ENCODE data around the gene FAM114A1. TPM values are rescaled to one million over a fixed set of nuclear protein-coding genes. Genes with fewer than 3 reads are reported as not detected.

Gene FAM114A1
- total and polyA plus RNA-seq, 2 of the 8 experiments (the other 6 are each of a cell fraction or from before 2014, with no cell fraction given), result 9.5 to 12.0 TPM

GRCh38 chr4:38923746-38924145, 56.1 kb downstream of the FAM114A1 start:
- ChIA-PET POLR2A (ENCODE audit: partially characterized antibody) (no interaction called here), CTCF (ENCODE audit: partially characterized antibody) (interaction anchor here (0.7 to 1.3 kb wide), 3 partner anchors 12 to 211 kb away, joined by 3 to 5 read pairs (median 4); no protein-coding TSS in a partner anchor)
- Histone ChIP-seq H3K4ac (replicated peaks; ENCODE audit: insufficient read length, low read depth, low read length) (no peak overlapping the region), H4K91ac (replicated peaks; ENCODE audit: insufficient read length, low read length) (no peak overlapping the region), H3K4me3 (ENCODE audit: extremely low read depth in 1 of 4, insufficient read depth in 2 of 4, low read depth in 3 of 4, low read length in 4 of 4) (no peak overlapping the region), H3K9ac (replicated peaks in 1 of 4; ENCODE audit: extremely low read depth in 1 of 4, low read depth in 3 of 4, low read length in 3 of 4) (no peak overlapping the region), H2AK5ac (ENCODE audit: low read depth, low read length) (no peak overlapping the region), H3K18ac (ENCODE audit: extremely low read depth, low read length) (no peak overlapping the region), H2BK5ac (ENCODE audit: low read depth, low read length) (no peak overlapping the region), H2AFZ (ENCODE audit: low read length) (no peak overlapping the region), H3K9me3 (ENCODE audit: insufficient read depth in 2 of 2, low read depth in 1 of 2, low read length in 1 of 2) (no peaks in the 10 kb centered on the region), H4K5ac (ENCODE audit: insufficient read length, low read depth, low read length) (no peak overlapping the region), H3K79me2 (ENCODE audit: control insufficient read depth in 1 of 2, insufficient read depth in 2 of 2, low read length in 2 of 2) (no peaks in the 10 kb centered on the region), H4K20me1 (replicated peaks in 1 of 2; ENCODE audit: control insufficient read depth in 1 of 2, insufficient read depth in 2 of 2, low read length in 2 of 2) (no peaks in the 10 kb centered on the region), H3K4me1 (replicated peaks in 1 of 4; ENCODE audit: control insufficient read depth in 3 of 4, insufficient read depth in 4 of 4, low read length in 3 of 4) (no peaks in the 10 kb centered on the region), H3K36me3 (ENCODE audit: control insufficient read depth in 2 of 4, insufficient read depth in 4 of 4, low read length in 3 of 4) (no peaks in the 10 kb centered on the region), H3K27me3 (replicated peaks in 1 of 4; ENCODE audit: control insufficient read depth in 3 of 4, extremely low read depth in 1 of 4, insufficient read depth in 3 of 4, low read length in 3 of 4) (no peaks in the 10 kb centered on the region), H2BK20ac (ENCODE audit: low read length) (no peak overlapping the region), H2BK120ac (replicated peaks; ENCODE audit: low read depth, low read length) (no peak overlapping the region), H3K23me2 (ENCODE audit: low read depth, low read length) (no peaks in the 10 kb centered on the region), H3K23ac (ENCODE audit: insufficient read length) (no peak overlapping the region), H2BK15ac (ENCODE audit: low read length) (no peak overlapping the region), H3K4me2 (ENCODE audit: insufficient read depth in 1 of 2, low read depth in 2 of 2, low read length in 2 of 2) (no peak overlapping the region), H4K8ac (ENCODE audit: extremely low read depth, insufficient read depth, low read length) (no peak overlapping the region), H2BK12ac (ENCODE audit: low read depth, low read length) (no peak overlapping the region), H3K79me1 (ENCODE audit: low read depth, low read length) (no peaks in the 10 kb centered on the region), H3K56ac (replicated peaks; ENCODE audit: insufficient read length, low read depth, low read length) (no peak overlapping the region), H3K14ac (ENCODE audit: insufficient read length) (no peak overlapping the region), H3K27ac (ENCODE audit: low read depth, low read length) (no peak overlapping the region)
- DNase-seq (ENCODE audit: low read depth in 1 of 2, low spot score in 2 of 2) (no peak), FAIRE-seq (no peak)
- 93% methylated on average over 2 of the region's 2 CpGs; no CpG with 5 or more reads in 1 of the 2 experiments for WGBS, 2 experiments (ENCODE audit: extremely low coverage in 1 of 2, insufficient coverage in 1 of 2, insufficient read length in 1 of 2, insufficient replicate concordance in 2 of 2, low coverage in 1 of 2, low lambda C conversion rate in 2 of 2, missing lambda C conversion rate in 1 of 2)
- TF ChIP-seq TAF1 (IDR thresholded peaks at IDR 0.05; ENCODE audit: low read depth, low read length) (no peak), CTCF (IDR thresholded peaks at IDR 0.05; ENCODE audit: control extremely low read depth in 1 of 3, insufficient read depth in 1 of 3, low read depth in 1 of 3, low read length in 3 of 3) (no peak), CBX5 (IDR thresholded peaks at IDR 0.05; ENCODE audit: low read depth, low read length) (no peak), YY1 (IDR thresholded peaks at IDR 0.05; ENCODE audit: low read depth, low read length) (no peak), RNF2 (IDR thresholded peaks at IDR 0.05; ENCODE audit: borderline replicate concordance, low read depth, low read length, missing control alignments, poor library complexity, severe bottlenecking) (no peak), NANOG (IDR thresholded peaks at IDR 0.05; ENCODE audit: insufficient read depth, low read depth, low read length, poor library complexity, severe bottlenecking) (no peak), SAP30 (IDR thresholded peaks at IDR 0.05; ENCODE audit: insufficient read depth, insufficient replicate concordance, low read length) (no peak)
- TF ChIP-seq, protein P1, sequence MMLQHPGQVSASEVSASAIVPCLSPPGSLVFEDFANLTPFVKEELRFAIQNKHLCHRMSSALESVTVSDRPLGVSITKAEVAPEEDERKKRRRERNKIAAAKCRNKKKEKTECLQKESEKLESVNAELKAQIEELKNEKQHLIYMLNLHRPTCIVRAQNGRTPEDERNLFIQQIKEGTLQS (IDR thresholded peaks at IDR 0.05; ENCODE audit: insufficient read depth, low read depth, low read length), result no peak
- TF ChIP-seq, protein P2, sequence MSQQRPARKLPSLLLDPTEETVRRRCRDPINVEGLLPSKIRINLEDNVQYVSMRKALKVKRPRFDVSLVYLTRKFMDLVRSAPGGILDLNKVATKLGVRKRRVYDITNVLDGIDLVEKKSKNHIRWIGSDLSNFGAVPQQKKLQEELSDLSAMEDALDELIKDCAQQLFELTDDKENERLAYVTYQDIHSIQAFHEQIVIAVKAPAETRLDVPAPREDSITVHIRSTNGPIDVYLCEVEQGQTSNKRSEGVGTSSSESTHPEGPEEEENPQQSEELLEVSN (IDR thresholded peaks at IDR 0.05), result no peak

Measured in H1 (cell line).